SKM-1 (cell line): ENCODE measurements around the gene FLYWCH2.
"Not testable (repeated sequence)": the region's sequence is repeated elsewhere in the genome, so short reads cannot be mapped to it uniquely, and the experiment has no call there.

Experiments
- DNase-seq: peaks from one replicate; lab custom pipeline; 2025; ENCODE audit not compliant: unreplicated experiment; lab: John Stamatoyannopoulos, UW

FLYWCH2 gene

GRCh38 chr16:2912330-2913199, 29.6 kb downstream of the FLYWCH2 start:
- no peak for DNase-seq

GRCh38 chr16:2913603-2914002, 30.6 kb downstream of the FLYWCH2 start:
- DNase-seq = no peak

- no peak for DNase-seq
Observed at GRCh38 chr16:2914233-2914632, 31.2 kb downstream of the FLYWCH2 start.

GRCh38 chr16:2915196-2915929, 32.3 kb downstream of the FLYWCH2 start:
- DNase-seq = no peak

- peak; percentile 21 for DNase-seq
Observed at GRCh38 chr16:2919511-2920255, 36.7 kb downstream of the FLYWCH2 start.

GRCh38 chr16:2923481-2923880, 40.5 kb downstream of the FLYWCH2 start:
- DNase-seq = no peak

- no peak for DNase-seq
Observed at GRCh38 chr16:2924901-2925755, 42.1 kb downstream of the FLYWCH2 start.

- DNase-seq = no peak
Observed at GRCh38 chr16:2925951-2926649, 43.1 kb downstream of the FLYWCH2 start.

- DNase-seq = no peak
Observed at GRCh38 chr16:2926650-2926999, 43.6 kb downstream of the FLYWCH2 start.

GRCh38 chr16:2927010-2927646, 44.1 kb downstream of the FLYWCH2 start:
- DNase-seq = peak; percentile 47

- not testable (repeated sequence) for DNase-seq
Observed at GRCh38 chr16:2928151-2928550, 45.1 kb downstream of the FLYWCH2 start.

GRCh38 chr16:2928796-2929195, 45.8 kb downstream of the FLYWCH2 start:
- DNase-seq = no peak

- DNase-seq = no peak
Observed at GRCh38 chr16:2929693-2930092, 46.7 kb downstream of the FLYWCH2 start.

GRCh38 chr16:2930236-2930635, 47.2 kb downstream of the FLYWCH2 start:
- no peak for DNase-seq

GRCh38 chr16:2931231-2931914, 48.4 kb downstream of the FLYWCH2 start:
- DNase-seq = not testable (repeated sequence)

- no peak for DNase-seq
Observed at GRCh38 chr16:2933136-2933535, 50.1 kb downstream of the FLYWCH2 start.

- DNase-seq = no peak
Observed at GRCh38 chr16:2933701-2934100, 50.7 kb downstream of the FLYWCH2 start.

GRCh38 chr16:2934450-2934849, 51.4 kb downstream of the FLYWCH2 start:
- no peak for DNase-seq

GRCh38 chr16:2936436-2937011, 53.5 kb downstream of the FLYWCH2 start:
- DNase-seq = no peak
